Lung (tissue), 12 donors: Measurements from ENCODE around the gene VRK2. TPM values are rescaled to one million over a fixed set of nuclear protein-coding genes. Genes with fewer than 3 reads are reported as not detected.

Source experiments
- ATAC-seq: fragments of 200-7000 bp; cut with Tn5 transposase; one replicate; pipeline ENCODE4 v1.9.1; 2020; ENCODE audit warnings: moderate number of reproducible peaks; ENCODE audit not compliant: insufficient read depth, low FRiP score
- DNase-seq, 3 donors: peaks; one replicate each; pipeline ENCODE4 v3.0.0-alpha.2; 2013 to 2017
- H3K27ac ChIP-seq, 2 donors: one replicate each; pipeline ENCODE4 v1.5.1; 2013; ENCODE audit warnings: mild to moderate bottlenecking in 2 of 2, moderate library complexity in 2 of 2, control low read depth in 1 of 2, inconsistent platforms in 1 of 2, low read depth in 1 of 2, low read length in 1 of 2
- H3K27me3 ChIP-seq, 3 donors: one replicate each; pipeline ENCODE4 v1.5.1; 2013; ENCODE audit warnings: low read length in 2 of 3; ENCODE audit not compliant: control insufficient read depth in 3 of 3, insufficient read depth in 3 of 3
- H3K36me3 ChIP-seq, 4 donors: one replicate each; pipeline ENCODE4 v1.5.1; 2013; ENCODE audit warnings: low read length in 4 of 4, mild to moderate bottlenecking in 1 of 4, moderate library complexity in 1 of 4; ENCODE audit not compliant: control insufficient read depth in 4 of 4, insufficient read depth in 4 of 4
- H3K4me1 ChIP-seq, 5 donors: one replicate each; pipeline ENCODE4 v1.5.1; 2013; ENCODE audit warnings: low read length in 5 of 5, mild to moderate bottlenecking in 2 of 5, moderate library complexity in 1 of 5; ENCODE audit not compliant: control insufficient read depth in 5 of 5, insufficient read depth in 5 of 5
- H3K4me3 ChIP-seq: one replicate; pipeline ENCODE4 v1.5.1; 2013; ENCODE audit warnings: mild to moderate bottlenecking, control low read depth, moderate library complexity
- H3K9ac ChIP-seq, 2 donors: one replicate each; pipeline ENCODE4 v1.5.1; 2013; ENCODE audit warnings: low read length in 2 of 2, control low read depth in 1 of 2; ENCODE audit not compliant: insufficient read depth in 1 of 2
- H3K9me3 ChIP-seq, 4 donors: one replicate each; pipeline ENCODE4 v1.5.1; 2013; ENCODE audit warnings: low read length in 3 of 4, mild to moderate bottlenecking in 1 of 4, moderate library complexity in 1 of 4; ENCODE audit not compliant: control insufficient read depth in 4 of 4, insufficient read depth in 3 of 4
- CTCF ChIP-seq: IDR thresholded peaks from 2 replicates; pipeline ENCODE4 v1.5.1; 2012; ENCODE audit warnings: mild to moderate bottlenecking; ENCODE audit errors: control extremely low read depth, extremely low read depth
- WGBS, 2 donors: extraction: QIAGEN DNeasy Blood & Tissue Kit; methylation state at CpG; one replicate each; pipeline ENCODE4 v1.1.7; 2013; 5-methylcytosine and 5-hydroxymethylcytosine counted together
- polyA plus RNA-seq, 2 donors: library from polyadenylated mRNA; stranded (reverse); fragments of 200-250 nt; gene quantifications; one replicate each; pipeline ENCODE4 v1.2.1, GENCODE V29; 2013
- total RNA-seq, 2 donors: library from RNA; depleted of rRNA in 1 of 2; stranded (reverse); fragments of >200 nt in 1 of 2; gene quantifications; one replicate each; pipeline ENCODE4 v1.2.1, GENCODE V29; 2014 to 2021
- donor health status: control.
- donor health status: control.
- donor health status: Bipolar disorder and iron deficiency.
- donor health status: healthy.
- donor health status: DM: yes; HTN: yes; CAD: no.

The VRK2 gene
- total and polyA plus RNA-seq, 4 donors, result 11.2 to 25.4 (median 14.7) TPM

DNA sequence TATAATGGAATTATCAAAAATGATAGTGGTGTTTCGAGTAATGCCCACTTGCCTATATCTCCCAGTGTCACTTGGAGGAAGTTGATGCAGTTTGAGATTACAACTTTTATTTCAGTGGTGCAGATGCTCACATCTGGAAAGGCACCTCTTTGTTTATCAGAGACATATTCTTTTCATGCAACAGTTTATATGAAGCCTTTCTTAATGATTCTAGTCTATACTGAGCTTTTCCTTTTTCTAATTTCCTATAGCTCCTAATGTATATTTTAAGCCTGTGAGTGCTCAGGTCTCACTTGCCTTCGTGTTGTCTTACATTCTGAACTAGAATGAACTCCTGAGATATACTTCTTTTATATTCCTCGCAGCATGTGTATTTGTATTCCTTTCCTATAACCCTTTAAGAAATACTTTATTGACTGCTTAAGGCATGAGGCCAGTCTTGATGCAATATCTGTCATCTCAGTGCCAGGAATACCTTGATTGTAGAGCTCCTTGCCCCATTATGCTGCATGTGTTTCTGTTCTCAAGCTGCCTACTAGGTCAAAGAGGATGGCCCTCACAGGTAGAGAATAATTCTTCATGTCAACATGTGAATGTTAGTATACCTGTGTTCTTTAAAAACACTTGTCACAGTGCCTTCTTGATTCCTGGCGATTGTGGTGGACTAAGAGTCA, 52.6 kb downstream of the VRK2 start:
- H3K27ac ChIP-seq, result no peak overlapping the region
- ATAC-seq (no peak), DNase-seq (no peak)
- WGBS, 2 donors, result 89 to 95% methylated on average over 4 of the region's 4 CpGs
- no peaks in the 10 kb centered on the region for H3K27me3 ChIP-seq
- H3K36me3 ChIP-seq, result peaks cover 0 to 2% (median 0%) of the 10 kb centered on the region in 4 donors
- no peaks in the 10 kb centered on the region for H3K9me3 ChIP-seq
- TF ChIP-seq CTCF, result no peak
- no peaks in the 10 kb centered on the region for H3K4me1 ChIP-seq
- H3K9ac ChIP-seq, result no peak overlapping the region
- no peak overlapping the region for H3K4me3 ChIP-seq

- Histone ChIP-seq H3K27ac (no peak overlapping the region), H3K4me1 (no peaks in the 10 kb centered on the region), H3K9ac (no peak overlapping the region), H3K9me3 (no peaks in the 10 kb centered on the region), H3K36me3 (peaks cover 0 to 2% (median 0%) of the 10 kb centered on the region in 4 donors), H3K27me3 (no peaks in the 10 kb centered on the region), H3K4me3 (no peak overlapping the region)
- ATAC-seq (no peak), DNase-seq (no peak)
- TF ChIP-seq CTCF, result no peak
Measured at GRCh38 chr2:58101500-58101899, 54.9 kb downstream of the VRK2 start.

DNA sequence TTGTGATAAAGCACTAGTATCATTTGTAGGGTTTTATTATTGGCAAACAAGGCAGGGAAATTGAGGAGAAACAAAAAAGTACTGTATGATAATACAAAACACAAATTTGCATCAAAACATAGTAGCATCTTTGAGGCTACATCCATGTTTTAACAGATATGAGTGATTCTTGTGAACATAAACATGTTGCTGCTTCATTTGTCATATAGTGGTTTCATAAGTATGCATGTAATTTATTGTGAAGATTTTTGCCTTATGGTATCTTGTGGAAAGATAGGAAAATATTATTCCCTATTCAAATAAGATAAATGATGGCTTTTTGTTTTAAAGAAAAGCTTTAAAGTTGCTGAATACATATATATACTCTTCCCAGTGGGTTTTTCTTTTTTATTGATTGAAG, 60.3 kb downstream of the VRK2 start:
- DNase-seq (no peak), ATAC-seq (no peak)
- Histone ChIP-seq H3K27me3 (no peaks in the 10 kb centered on the region), H3K27ac (no peak overlapping the region), H3K9me3 (peaks cover 0 to 3% (median 0%) of the 10 kb centered on the region in 4 donors), H3K36me3 (peaks cover 0 to 2% (median 0%) of the 10 kb centered on the region in 4 donors), H3K4me3 (no peak overlapping the region), H3K4me1 (no peaks in the 10 kb centered on the region), H3K9ac (no peak overlapping the region)
- no peak for TF ChIP-seq CTCF
